ENCODE data around the gene GIMAP7.
"Not testable (repeated sequence)": the region's sequence is repeated elsewhere in the genome, so short reads cannot be mapped to it uniquely, and the experiment has no call there.

The GIMAP7 gene

GRCh38 chr7:150514748-150515222 lies at the start of gene GIMAP7:
Gene GIMAP7, plus strand, starts transcription at chr7:150514872. Its CDS starts 5,103 bp downstream, at chr7:150519975.
- no peak for DNase-seq (ENCODE audit: low read depth in 2 of 2)

- no peak for DNase-seq (ENCODE audit: low read depth in 2 of 2)
Measured at GRCh38 chr7:150464962-150465361, 49.7 kb upstream of the GIMAP7 start.

- no peak for DNase-seq (ENCODE audit: low read depth in 2 of 2)
Measured at GRCh38 chr7:150465414-150465813, 49.3 kb upstream of the GIMAP7 start.

GRCh38 chr7:150466477-150466876 lies 48.2 kb upstream of the GIMAP7 start:
- DNase-seq (ENCODE audit: low read depth in 2 of 2), result no peak

- DNase-seq (ENCODE audit: low read depth in 2 of 2), result no peak
Measured at GRCh38 chr7:150468241-150468640, 46.4 kb upstream of the GIMAP7 start.

- no peak for DNase-seq (ENCODE audit: low read depth in 2 of 2)
Measured at GRCh38 chr7:150471886-150472285, 42.8 kb upstream of the GIMAP7 start.

GRCh38 chr7:150473902-150474301 lies 40.8 kb upstream of the GIMAP7 start:
- no peak for DNase-seq (ENCODE audit: low read depth in 2 of 2)

- no peak for DNase-seq (ENCODE audit: low read depth in 2 of 2)
Measured at GRCh38 chr7:150476285-150476684, 38.4 kb upstream of the GIMAP7 start.

GRCh38 chr7:150476819-150477631 lies 37.6 kb upstream of the GIMAP7 start:
- DNase-seq (ENCODE audit: low read depth in 2 of 2), result no peak

GRCh38 chr7:150479023-150479716 lies 35.5 kb upstream of the GIMAP7 start:
- DNase-seq (ENCODE audit: low read depth in 2 of 2), result no peak

- no peak for DNase-seq (ENCODE audit: low read depth in 2 of 2)
Measured at GRCh38 chr7:150481186-150481920, 33.3 kb upstream of the GIMAP7 start.

GRCh38 chr7:150481922-150482321 lies 32.8 kb upstream of the GIMAP7 start:
- no peak for DNase-seq (ENCODE audit: low read depth in 2 of 2)

- not testable (repeated sequence) for DNase-seq (ENCODE audit: low read depth in 2 of 2)
Measured at GRCh38 chr7:150483514-150483913, 31.2 kb upstream of the GIMAP7 start.

GRCh38 chr7:150484071-150484470 lies 30.6 kb upstream of the GIMAP7 start:
- not testable (repeated sequence) for DNase-seq (ENCODE audit: low read depth in 2 of 2)

- DNase-seq (ENCODE audit: low read depth in 2 of 2), result no peak
Measured at GRCh38 chr7:150487625-150488024, 27.0 kb upstream of the GIMAP7 start.

- no peak for DNase-seq (ENCODE audit: low read depth in 2 of 2)
Measured at GRCh38 chr7:150489782-150490181, 24.9 kb upstream of the GIMAP7 start.

GRCh38 chr7:150493442-150493841 lies 21.2 kb upstream of the GIMAP7 start:
- not testable (repeated sequence) for DNase-seq (ENCODE audit: low read depth in 2 of 2)

GRCh38 chr7:150502519-150502918 lies 12.2 kb upstream of the GIMAP7 start:
- DNase-seq (ENCODE audit: low read depth in 2 of 2), result no peak

- no peak for DNase-seq (ENCODE audit: low read depth in 2 of 2)
Measured at GRCh38 chr7:150503155-150503554, 11.5 kb upstream of the GIMAP7 start.

GRCh38 chr7:150503581-150503980 lies 11.1 kb upstream of the GIMAP7 start:
- DNase-seq (ENCODE audit: low read depth in 2 of 2), result no peak

- no peak for DNase-seq (ENCODE audit: low read depth in 2 of 2)
Measured at GRCh38 chr7:150507947-150508602, 6.6 kb upstream of the GIMAP7 start.

GRCh38 chr7:150511048-150511447 lies 3.6 kb upstream of the GIMAP7 start:
- no peak for DNase-seq (ENCODE audit: low read depth in 2 of 2)
